ENCODE results near the gene NKD1.

DNA sequence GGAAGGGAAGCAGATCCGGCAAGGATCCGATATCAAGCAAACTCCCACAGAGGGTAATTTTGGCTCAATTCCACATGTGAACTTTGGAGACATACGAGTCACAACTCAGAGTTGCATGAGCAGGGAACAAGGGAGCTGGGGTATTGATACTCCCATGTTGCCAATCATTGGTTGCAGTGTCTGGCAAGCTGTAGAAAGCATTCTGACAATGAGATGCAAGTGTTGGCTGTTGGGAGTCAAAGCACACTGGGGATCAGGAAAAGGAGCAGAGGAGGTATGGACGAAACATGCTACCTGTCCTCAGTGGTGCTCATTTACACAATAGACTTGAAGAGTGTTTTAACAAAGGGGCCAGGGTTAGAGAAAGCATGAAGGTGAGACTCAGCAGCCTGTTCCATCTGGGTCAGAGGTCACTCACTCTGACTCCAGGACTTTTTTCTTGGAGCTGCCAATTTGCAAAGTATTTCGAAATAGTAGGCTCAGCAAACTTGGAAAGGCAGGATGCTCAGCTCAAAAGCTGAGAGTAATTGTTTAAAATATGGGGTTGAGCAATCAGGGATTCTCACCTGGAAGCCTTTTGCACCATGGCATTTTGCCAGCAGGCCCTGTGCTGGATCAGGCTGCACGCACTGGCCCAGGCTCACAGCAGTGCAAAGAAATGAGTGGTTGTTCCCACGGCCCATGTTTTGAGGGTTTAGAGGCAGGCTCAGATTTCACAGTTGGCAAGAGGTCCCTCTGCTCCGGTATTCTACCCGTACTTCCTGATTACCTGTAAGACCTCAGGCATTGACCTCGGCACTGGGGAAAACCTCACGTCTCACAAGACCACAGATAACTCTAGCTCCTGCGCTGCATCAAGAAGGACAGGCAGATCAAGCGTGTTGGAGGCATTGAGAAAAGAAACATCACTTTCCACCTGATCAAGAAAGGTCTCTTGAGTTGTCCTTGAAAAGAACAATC, 17.6 kb upstream of the NKD1 start:
- TF ChIP-seq POLR2AphosphoS5 (IDR thresholded peaks at IDR 0.05; ENCODE audit: low read depth, low read length) (no peak), SIN3A (IDR thresholded peaks at IDR 0.05; ENCODE audit: borderline replicate concordance, insufficient read depth, low read length) (no peak), TAF1 (IDR thresholded peaks at IDR 0.05; ENCODE audit: borderline replicate concordance, insufficient read depth, low read length) (no peak)
- TF ChIP-seq, protein P1, sequence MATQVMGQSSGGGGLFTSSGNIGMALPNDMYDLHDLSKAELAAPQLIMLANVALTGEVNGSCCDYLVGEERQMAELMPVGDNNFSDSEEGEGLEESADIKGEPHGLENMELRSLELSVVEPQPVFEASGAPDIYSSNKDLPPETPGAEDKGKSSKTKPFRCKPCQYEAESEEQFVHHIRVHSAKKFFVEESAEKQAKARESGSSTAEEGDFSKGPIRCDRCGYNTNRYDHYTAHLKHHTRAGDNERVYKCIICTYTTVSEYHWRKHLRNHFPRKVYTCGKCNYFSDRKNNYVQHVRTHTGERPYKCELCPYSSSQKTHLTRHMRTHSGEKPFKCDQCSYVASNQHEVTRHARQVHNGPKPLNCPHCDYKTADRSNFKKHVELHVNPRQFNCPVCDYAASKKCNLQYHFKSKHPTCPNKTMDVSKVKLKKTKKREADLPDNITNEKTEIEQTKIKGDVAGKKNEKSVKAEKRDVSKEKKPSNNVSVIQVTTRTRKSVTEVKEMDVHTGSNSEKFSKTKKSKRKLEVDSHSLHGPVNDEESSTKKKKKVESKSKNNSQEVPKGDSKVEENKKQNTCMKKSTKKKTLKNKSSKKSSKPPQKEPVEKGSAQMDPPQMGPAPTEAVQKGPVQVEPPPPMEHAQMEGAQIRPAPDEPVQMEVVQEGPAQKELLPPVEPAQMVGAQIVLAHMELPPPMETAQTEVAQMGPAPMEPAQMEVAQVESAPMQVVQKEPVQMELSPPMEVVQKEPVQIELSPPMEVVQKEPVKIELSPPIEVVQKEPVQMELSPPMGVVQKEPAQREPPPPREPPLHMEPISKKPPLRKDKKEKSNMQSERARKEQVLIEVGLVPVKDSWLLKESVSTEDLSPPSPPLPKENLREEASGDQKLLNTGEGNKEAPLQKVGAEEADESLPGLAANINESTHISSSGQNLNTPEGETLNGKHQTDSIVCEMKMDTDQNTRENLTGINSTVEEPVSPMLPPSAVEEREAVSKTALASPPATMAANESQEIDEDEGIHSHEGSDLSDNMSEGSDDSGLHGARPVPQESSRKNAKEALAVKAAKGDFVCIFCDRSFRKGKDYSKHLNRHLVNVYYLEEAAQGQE (IDR thresholded peaks at IDR 0.05; ENCODE audit: insufficient read depth in 1 of 2, low read depth in 2 of 2, low read length in 2 of 2): no peak
